Left lung (tissue), 10 donors: ENCODE measurements around the gene PPP1R15A. TPM values are rescaled to one million over a fixed set of nuclear protein-coding genes. Genes with fewer than 3 reads are reported as not detected.

Experiments
- ATAC-seq: fragments of 200-7000 bp; cut with Tn5 transposase; one replicate; pipeline ENCODE4 v1.9.1; 2020; ENCODE audit warnings: moderate library complexity
- DNase-seq, 4 donors: peaks; one replicate each; pipeline ENCODE4 v3.0.0-alpha.2; 2013 to 2020
- H3K27ac ChIP-seq, 2 donors: fragments of 200-600 bp; sonication (generic) in 1 of 2; one replicate each; pipeline versions ENCODE4 v1.5.0 to v1.8.0; 2020 to 2021
- H3K27me3 ChIP-seq, 2 donors: fragments of 200-600 bp; sonication (generic) in 1 of 2; one replicate each; pipeline versions ENCODE4 v1.5.0 to v1.8.0; 2020 to 2021
- H3K36me3 ChIP-seq, 2 donors: fragments of 200-600 bp; sonication (generic) in 1 of 2; one replicate each; pipeline versions ENCODE4 v1.5.0 to v1.8.0; 2020 to 2021
- H3K4me1 ChIP-seq, 2 donors: fragments of 200-600 bp; one replicate each; pipeline ENCODE4 v1.8.0; 2021
- H3K4me3 ChIP-seq, 2 donors: fragments of 200-600 bp; sonication (generic) in 1 of 2; one replicate each; pipeline versions ENCODE4 v1.5.0 to v1.8.0; 2020 to 2021; ENCODE audit warnings: mild to moderate bottlenecking in 1 of 2
- H3K9me3 ChIP-seq, 2 donors: fragments of 200-600 bp; sonication (generic) in 1 of 2; one replicate each; pipeline versions ENCODE4 v1.5.0 to v1.8.0; 2020 to 2021
- CTCF ChIP-seq, 2 donors: fragments of 200-600 bp; sonication (generic) in 1 of 2; IDR thresholded peaks; one replicate each; pipeline versions ENCODE4 v1.5.0 to v1.8.0; 2021; ENCODE audit warnings: antibody characterized with exemption in 2 of 2
- intact Hi-C, 2 donors: fragments of 100-400 bp; cut with DNase I; formaldehyde crosslinking; loops; one replicate each; pipeline versions ENCODE4 v1.11.2 to v1.14.2; 2022
- polyA plus RNA-seq, 6 donors: library from polyadenylated mRNA; unstranded; fragments of 120-200 nt; gene quantifications; one replicate each; pipeline ENCODE4 v1.2.1, GENCODE V29; 2013; ENCODE audit not compliant: insufficient read length in 6 of 6
- total RNA-seq, 2 donors: library from RNA; stranded (reverse); fragmentation: NEBNext Ultra II Directional; extraction: Animal tissue kit (Norgen Biotek cat#: 25700); gene quantifications; one replicate each; pipeline ENCODE4 v1.2.1, GENCODE V29; 2021
- donor health status: DM: no; HTN: yes; CAD: no.
- donor health status: DM: no; HTN: no; CAD: no.

PPP1R15A gene
- total and polyA plus RNA-seq, 8 donors: 36.3 to 110 (median 67.6) TPM

GRCh38 chr19:48830965-48831364, 41.3 kb upstream of the PPP1R15A start:
- Histone ChIP-seq H3K4me3 (no peak overlapping the region), H3K4me1 (peaks cover 0 to 5% of the 10 kb centered on the region in 2 donors), H3K36me3 (peaks cover 0 to 14% of the 10 kb centered on the region in 2 donors), H3K27ac (no peak overlapping the region), H3K27me3 (peaks cover 0 to under 1% of the 10 kb centered on the region in 2 donors), H3K9me3 (no peaks in the 10 kb centered on the region)
- intact Hi-C loops: no loop called here
- ATAC-seq: no peak
- TF ChIP-seq CTCF (IDR thresholded peaks at IDR 0.05): no peak
- DNase-seq: no peak

- no peaks in the 10 kb centered on the region for H3K9me3 ChIP-seq
- ATAC-seq (no peak), DNase-seq (no peak)
- peaks cover 0 to 17% of the 10 kb centered on the region in 2 donors for H3K4me1 ChIP-seq
- H3K4me3 ChIP-seq: no peak overlapping the region
- H3K36me3 ChIP-seq: peaks cover 0 to 14% of the 10 kb centered on the region in 2 donors
- H3K27ac ChIP-seq: no peak overlapping the region
- peaks cover 0 to 16% of the 10 kb centered on the region in 2 donors for H3K27me3 ChIP-seq
- TF ChIP-seq CTCF (IDR thresholded peaks at IDR 0.05): no peak
- intact Hi-C loops: no loop called here
Measured at GRCh38 chr19:48833049-48833448, 39.2 kb upstream of the PPP1R15A start.

- DNase-seq: no peak
- ATAC-seq: no peak
- H3K9me3 ChIP-seq: no peaks in the 10 kb centered on the region
- TF ChIP-seq CTCF (IDR thresholded peaks at IDR 0.05): no peak
- peaks cover 0 to 17% of the 10 kb centered on the region in 2 donors for H3K4me1 ChIP-seq
- no peak overlapping the region for H3K27ac ChIP-seq
- no peak overlapping the region for H3K4me3 ChIP-seq
- intact Hi-C loops: no loop called here
- peaks cover 0 to 14% of the 10 kb centered on the region in 2 donors for H3K36me3 ChIP-seq
- peaks cover 0 to 16% of the 10 kb centered on the region in 2 donors for H3K27me3 ChIP-seq
Measured at GRCh38 chr19:48833977-48834376, 38.2 kb upstream of the PPP1R15A start.

- H3K36me3 ChIP-seq: peaks cover 0 to 14% of the 10 kb centered on the region in 2 donors
- intact Hi-C loops: loop anchor here in 1 of 2 donors (5.0 kb wide), 1 partner anchor 43 kb away; no protein-coding TSS in a partner anchor
- TF ChIP-seq CTCF (IDR thresholded peaks at IDR 0.05): peak; percentile 82 to 89
- no peaks in the 10 kb centered on the region for H3K9me3 ChIP-seq
- DNase-seq (peak; percentile 74 to 95 (median 91)), ATAC-seq (peak; percentile 96)
- peaks cover 0 to 17% of the 10 kb centered on the region in 2 donors for H3K4me1 ChIP-seq
- H3K27me3 ChIP-seq: peaks cover 0 to 16% of the 10 kb centered on the region in 2 donors
- H3K27ac ChIP-seq: peak overlapping the region; percentile 64 to 71
- peak overlapping the region; percentile 35 to 47 for H3K4me3 ChIP-seq
Measured at GRCh38 chr19:48835734-48836088, 36.5 kb upstream of the PPP1R15A start.

GRCh38 chr19:48836089-48837017, 35.9 kb upstream of the PPP1R15A start, which contains the start of gene HSD17B14:
Gene HSD17B14, minus strand, starts transcription at chr19:48836491. Its CDS starts 80 bp downstream, at chr19:48836411.
- Histone ChIP-seq H3K36me3 (peaks cover 0 to 13% of the 10 kb centered on the region in 2 donors), H3K4me3 (peak within 1 kb of the TSS; percentile 35 to 47), H3K27ac (peak within 1 kb of the TSS; percentile 64 to 73), H3K27me3 (peaks cover 0 to 16% of the 10 kb centered on the region in 2 donors), H3K9me3 (no peaks in the 10 kb centered on the region), H3K4me1 (peaks cover 0 to 17% of the 10 kb centered on the region in 2 donors)
- intact Hi-C loops: loop anchor here in 1 of 2 donors (5.0 kb wide), 1 partner anchor 44 kb away; no protein-coding TSS in a partner anchor
- ATAC-seq (peak; percentile 49), DNase-seq (peak in 2 of 4 donors; percentile 53 to 80)
- peak in 1 of 2 donors; percentile 4 for TF ChIP-seq CTCF (IDR thresholded peaks at IDR 0.05)
